ENCODE results near the gene SMIM13.

The SMIM13 gene

DNA sequence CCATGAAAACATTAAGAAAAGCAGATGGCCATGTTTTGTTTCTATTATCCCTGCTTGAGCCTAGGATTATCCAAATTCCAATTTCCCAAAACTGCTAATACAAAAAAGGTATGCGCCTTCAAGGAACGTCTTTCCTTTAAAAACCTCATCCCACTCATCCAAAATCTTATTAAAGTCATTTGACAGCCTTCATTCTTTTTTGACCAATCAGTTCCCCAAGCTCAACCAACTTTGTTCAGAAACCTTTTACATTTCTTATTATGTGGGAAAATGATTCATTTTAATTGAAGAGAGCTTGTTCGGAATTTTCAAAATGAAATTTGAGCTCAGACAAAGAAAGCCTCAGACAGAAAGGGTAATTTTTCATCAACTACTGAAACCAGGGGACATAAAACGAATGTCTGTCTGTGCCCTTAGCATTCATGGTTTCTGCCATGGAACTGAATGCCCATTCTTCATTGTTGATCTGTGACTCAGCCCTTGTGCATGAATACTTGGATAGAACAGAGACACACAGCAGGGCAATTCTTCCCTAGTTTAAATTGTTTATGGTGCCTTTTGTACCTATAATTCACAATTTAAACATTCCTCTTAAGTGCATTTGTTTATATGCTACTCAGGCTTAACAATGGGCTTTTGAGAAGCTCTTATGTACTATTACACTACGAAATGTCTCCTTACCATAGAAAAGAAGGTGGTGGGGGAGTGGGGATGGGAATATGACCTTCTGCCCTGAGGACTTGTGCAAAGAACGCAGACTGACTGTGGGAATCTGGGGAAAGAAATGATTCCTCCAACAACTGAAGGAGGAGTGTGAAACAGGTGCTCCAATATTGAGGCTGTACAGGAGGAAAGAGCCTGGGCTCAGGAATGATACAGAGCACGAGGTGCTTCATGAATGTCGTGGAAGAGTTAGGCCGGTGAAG is 67.7 kb downstream of the SMIM13 start:
- DNase-seq, result no peak

DNA sequence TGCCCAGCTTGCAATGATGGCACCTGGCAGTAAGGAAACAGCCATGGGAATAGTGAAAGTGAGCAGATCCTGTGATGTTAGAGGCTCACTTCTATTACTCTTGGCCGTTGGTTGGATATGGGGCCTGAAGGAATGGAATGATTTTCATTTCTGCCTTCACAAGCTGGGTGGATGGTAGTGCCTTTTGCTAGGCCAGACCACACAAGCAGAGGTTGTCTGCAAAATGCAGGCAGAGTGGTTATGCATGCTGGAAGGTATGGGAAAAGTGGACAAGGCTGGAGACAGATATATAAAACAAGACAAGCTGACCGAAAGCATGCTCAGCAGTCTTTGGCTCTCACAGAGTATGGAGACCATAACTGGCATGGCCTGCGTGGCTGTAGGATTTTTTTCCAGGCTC is 68.6 kb downstream of the SMIM13 start:
- no peak for DNase-seq

DNA sequence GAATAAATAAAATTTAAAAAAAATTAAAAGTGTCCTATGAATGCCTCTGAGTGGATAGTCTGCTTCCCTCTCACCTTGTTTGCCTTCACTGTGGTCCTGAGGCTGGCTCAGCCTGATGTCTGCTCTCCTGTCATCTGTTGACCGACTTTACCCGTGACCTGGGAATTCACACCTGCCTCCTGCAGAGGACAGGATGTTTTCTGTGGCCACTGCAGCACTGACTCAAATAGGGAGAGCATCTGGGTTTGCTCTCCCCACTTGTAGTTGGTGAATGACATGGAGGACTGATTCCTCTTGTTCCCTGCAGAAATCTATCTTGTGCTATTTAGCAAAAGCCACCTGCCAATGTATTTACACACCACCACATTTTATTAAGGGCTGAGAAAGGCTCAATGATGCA is 70.3 kb downstream of the SMIM13 start:
- DNase-seq, result no peak

DNA sequence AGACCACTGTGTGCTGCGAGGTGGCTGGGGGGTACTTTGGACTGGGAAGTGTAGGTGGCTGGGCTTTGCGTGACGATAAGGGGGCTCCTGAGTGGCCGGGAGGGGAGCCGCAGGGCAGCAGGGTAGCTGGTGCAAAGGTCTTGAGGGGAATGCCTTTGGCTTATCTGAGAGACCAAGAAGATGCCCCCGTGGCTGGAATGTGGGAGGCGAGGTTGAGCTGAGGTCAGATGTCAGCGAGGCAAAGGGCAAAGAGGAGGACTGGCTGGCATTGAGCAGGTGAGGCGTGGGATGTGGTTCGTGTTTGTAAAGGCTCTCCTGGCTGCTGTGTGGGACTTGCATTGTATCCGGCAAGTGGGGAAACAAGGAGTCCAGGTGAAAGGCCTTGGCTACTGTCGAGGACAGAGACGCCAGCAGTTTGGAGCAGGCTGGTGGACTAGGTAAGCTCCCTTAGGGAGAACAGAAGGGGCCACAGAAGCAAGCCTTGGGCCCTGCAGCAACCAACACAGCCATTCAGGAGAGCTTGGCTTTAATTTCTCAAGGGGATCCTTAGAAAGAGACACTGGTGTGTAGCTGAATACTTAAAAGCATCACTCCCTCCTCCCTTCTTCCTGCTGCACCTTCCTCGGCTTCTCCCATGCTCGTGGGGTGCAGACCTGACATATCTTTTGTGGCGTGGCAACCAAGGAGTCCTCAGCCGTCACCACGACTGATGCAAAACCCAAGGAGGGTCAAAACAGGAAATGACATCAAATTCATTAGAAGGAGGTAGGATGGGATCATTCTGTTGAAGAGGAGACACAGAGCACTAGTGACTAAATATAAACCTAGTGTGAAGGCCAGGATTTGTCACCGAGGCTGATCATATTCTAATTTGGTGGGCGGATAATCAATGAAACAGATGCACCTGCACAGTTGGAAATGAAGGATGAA is 71.3 kb downstream of the SMIM13 start:
- DNase-seq, result no peak

DNA sequence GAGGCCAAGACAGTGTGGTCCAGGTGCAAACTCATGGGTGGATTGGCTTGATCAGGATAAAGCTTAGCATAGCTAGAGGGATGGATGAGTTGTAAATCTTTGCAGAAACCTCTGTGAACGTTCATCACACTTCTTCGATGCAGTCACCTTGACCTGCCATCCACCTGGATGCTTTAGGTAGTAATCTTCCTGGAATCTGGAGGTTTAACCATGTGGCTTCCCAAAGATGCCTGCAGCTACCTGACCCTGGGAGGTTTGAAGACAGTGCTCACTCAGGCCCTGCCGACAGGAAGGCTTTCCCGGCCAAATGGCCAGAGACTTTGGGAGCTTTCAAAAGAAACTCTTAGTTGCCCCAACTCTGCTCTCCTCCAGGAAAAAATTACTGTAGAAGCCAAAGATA is 73.3 kb downstream of the SMIM13 start:
- DNase-seq, result no peak

DNA sequence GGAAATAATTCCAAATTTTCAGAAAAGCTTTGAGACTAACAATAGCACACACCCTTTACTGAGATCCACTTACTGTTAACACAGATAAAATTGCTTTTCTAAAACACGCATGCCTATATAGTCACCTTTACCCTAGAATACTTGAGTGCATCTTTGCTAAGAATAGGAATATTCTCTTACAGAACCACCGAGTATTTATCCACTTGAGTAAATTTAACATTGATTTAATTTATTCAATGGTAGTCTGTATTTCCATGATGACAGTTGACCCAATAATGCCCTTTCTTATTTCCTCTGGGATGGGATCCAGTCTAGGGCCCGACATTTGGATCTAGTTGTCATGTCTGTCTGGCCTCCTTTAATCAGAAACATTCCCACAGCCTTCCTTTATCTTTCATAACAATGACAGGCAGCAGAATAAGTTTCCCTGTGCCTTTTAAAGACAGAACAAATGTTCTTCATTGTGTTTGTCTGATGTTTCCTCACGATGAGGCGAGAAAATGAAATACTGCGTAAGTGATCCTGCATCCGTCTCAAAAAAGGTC is 74.5 kb downstream of the SMIM13 start:
- no peak for DNase-seq

DNA sequence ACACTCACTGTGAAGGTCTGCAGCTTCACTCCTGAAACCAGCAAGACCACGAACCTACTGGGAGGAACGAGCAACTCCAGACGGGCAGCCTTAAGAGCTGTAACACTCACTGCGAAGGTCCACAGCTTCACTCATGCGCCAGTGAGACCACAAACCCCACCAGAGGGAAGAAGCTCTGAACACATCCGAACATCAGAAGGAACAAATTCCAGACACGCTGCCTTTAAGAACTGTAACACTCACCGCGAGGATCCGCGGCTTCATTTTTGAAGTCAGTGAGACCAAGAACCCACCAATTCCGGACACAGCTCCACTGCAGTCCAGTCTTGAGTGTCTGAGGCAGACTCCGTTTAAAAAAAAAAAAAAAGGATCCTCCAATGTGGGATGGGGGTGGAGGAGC is 78.3 kb downstream of the SMIM13 start:
- DNase-seq, result no peak

DNA sequence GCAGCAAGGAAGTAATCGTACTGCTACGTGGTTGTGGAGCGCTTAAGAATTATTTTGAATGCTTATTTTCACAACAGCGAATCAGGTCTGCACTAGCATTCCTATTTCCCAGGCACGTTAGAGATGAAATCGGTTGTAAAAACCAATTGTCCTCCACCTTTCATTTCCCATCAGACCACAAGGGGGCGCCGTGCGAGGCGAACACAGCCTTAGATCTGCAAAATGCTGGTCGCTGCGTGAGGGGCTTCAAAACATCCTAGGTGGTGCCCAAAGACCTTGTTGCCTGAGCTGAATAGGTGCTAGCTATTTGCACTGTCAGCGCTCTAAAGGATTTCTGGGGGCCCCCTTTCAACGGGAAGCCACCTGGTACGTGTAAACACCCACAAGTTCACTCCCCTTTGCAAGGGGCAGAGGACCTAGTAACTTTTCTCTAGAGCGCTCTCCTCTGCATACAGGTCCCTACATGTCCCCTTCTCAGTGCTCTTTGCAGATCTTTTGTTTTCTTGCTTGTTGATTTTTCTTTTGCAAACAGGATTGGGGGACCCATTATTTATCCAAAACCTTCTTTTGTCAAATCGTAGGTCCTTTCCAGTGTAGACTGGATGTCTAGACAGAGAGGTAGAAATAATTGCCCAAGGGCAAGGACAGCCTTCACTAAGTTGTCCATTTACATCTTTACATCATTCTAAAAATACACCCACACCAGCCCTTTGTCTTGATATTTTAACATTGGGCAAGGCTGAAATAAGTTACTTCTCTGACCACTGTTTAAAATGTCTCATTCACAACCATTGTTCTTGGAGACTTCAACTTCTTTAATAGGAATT is 79.1 kb downstream of the SMIM13 start:
- DNase-seq, result no peak

DNA sequence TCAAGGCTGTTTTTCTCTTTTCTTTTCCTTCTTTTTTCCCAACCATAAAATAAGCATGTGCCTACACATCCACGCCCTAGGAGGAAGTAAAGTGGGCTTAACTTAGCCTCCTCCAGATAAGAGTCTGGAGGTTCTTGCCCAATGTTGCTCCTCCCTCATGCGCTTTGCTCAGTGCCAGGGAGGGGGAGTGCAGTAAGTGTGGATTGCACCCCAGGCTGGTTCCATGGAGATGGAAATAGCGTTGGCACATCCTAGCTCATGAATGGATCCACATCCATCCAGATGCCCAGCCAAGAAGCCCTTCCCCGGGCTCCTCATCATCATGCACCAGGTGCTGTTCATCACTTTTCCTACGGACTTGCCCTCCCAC is 80.6 kb downstream of the SMIM13 start:
- no peak for DNase-seq

DNA sequence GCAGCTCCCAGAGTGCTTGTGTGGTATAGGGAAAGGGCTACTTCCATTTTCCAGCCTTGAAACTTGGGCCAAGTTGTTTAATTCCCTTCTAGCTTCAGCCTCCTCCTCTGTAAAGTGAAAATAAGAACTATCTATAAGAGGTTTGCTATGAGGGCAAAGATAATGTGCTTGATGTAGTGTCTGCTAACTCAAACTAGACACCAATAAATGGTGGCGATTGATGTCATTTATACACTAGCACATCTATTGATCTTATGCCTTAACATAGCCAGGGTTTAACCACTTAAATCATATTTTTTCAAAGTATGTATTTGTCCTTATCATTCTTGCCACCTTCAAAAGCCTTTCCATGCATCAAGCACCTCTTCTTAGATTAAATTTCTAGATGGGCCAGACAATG is 83.6 kb downstream of the SMIM13 start:
- no peak for DNase-seq

DNA sequence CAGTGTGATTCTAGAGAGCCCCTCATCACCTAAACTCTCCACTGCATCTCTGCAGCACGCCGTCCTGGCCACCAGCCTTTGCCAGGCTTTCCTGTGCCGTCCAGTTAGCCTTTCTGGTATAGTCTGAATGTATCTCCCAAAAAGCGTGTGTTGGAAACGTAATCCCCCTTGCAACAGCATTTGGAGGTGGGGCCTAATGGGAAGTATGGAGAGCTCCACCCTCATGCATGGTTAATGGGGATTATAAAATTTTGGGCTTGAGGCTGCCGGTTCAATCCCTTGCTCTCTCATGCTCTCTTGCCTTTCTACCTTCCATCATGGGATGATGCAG is 85.4 kb downstream of the SMIM13 start:
- no peak for DNase-seq

DNA sequence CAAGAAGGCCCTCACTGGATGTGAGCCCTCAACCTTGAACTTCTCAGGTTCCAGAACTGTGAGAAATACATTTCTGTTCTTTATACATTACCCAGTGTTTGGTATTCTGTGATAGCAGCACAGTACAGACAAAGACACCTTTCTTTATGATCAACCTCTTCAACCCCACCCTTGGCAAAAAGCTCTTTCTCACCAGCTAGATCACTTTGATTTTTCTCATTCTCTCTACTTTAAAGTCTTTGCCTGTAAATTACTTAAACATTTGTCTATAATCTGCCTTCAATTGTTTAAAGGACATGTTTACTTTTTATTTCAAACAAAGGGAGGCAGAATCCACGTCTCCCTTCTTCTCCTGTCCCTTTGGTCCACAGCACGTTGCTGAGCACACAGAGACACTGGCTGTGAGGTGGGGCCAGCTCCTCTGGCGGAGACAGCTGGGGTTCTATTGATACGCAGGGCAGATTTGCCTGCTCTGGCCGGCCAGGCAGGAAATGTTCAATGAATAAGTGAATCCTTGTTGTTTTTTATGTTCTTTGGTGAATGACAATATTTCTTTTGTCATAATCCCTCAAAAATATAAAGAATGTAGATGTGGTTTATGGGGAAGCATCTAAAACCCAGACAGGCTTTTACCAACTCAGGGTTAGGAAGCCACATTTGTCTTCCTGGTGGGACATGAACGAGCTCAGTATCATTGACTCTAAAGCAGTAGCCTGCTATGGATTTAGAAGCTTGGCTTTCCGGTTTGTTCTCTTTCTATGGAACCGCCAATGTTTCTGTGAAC is 86.0 kb downstream of the SMIM13 start:
- no peak for DNase-seq

DNA sequence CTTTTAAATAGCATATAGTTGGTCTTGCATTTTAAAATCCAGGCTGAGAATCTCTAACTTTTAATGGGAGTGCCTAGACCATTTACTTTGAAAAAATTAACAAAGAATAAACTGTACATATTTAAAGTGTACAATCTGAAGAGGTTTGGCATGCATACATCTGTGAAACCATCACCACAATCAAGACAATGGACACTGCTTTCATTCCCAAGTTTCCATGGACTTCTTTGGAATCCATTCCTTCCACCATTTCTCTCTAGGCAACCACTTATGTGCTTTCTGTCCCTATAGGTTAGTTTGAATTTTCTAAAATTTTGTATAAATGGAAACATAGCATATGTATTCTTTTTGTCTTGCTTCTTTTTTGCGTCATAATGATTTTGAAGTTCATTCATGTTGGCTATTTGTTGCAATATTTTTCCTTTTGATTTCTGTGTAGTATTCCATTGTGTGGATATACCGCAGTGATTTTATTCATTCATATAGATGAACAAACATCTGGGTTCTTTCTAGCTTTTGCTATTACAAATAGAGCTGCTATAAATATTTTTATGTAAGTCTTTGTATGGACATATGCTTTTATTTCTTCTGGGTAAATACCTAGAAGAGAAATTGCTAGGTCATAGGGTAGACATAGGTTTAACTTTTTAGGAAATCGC is 88.0 kb downstream of the SMIM13 start:
- no peak for DNase-seq

DNA sequence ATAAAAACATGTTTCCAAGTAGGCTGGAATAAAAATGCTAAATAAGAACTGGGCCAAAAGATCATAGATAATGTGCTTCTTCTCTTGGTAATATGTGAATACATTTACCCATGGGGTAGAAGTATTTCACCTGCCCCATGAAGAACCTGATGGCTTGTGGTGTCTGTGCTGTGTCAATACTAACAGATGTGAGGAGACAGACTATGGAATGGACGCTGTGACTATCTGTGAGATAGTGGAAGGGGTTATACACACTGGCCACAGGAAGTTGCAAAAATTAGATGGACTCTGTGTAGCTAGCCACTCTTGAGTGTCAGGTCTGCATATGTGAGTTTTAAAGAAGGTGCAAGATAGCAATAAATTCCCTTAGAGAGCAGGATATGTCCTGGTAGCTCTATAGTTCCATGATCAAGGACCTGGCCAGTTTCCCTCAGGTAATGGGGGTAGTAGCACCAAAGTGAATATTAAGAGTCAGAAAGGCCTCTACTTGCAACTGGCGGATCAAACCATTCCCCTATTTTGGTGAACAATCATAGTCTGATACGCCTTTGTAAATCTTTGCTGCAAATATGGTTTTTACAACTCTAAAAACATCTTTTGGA is 90.2 kb downstream of the SMIM13 start:
- no peak for DNase-seq

DNA sequence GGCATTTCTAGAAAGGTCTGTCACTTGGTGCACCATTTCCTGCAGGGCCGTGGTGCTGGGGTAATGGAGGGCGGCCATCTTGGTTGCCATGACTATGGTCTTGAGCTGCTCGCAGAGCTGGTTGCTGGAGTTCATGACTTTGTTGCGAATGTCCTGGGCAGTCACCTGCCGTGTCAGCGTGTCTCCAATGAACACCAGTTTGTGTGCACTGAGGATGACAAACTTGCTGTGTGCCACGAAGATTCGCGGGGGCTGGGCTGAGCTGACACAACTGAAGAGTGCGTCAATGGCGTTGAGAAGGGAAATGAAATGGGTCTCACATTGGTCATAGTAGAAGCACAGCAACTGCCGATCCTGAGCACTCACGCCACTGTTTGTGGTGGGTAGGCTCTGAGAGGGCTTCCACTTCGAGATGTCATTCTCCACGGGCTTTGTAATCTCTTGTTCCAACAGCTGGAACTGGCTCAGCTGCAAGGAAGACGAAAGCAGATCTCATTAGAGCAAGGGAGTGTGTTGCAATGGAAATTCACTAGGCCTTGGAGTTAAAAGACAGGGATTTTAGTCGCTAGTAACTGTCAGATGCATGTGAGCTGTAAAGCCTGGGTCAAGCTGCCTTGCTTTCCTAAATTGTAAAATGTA is 91.7 kb downstream of the SMIM13 start:
- DNase-seq, result no peak

DNA sequence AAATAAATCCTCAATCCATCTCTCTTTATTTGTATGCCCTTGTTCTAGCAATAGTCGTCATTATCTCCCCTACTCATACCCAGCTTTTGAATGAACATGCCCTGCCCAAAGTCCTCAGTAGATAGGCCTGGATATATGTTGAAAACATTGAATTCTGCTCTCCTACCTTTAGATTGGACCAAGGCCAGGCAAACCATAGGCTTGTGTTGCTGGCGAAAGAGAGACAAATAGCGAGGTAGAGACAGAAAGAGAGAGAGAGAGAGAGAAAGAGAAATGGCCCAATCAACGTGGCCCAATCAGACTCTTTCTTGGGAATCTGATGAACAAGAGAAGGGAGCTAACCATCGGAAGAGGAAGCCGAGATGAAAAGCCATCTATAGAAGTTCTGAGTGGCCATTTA is 93.7 kb downstream of the SMIM13 start:
- DNase-seq, result no peak

Measured in NCI-H524 treated with DMSO at 0.1 percent for 48 hours (cell line).